Prostate gland (tissue), 2 donors: ENCODE results near the gene MRPL39. TPM values are rescaled to one million over a fixed set of nuclear protein-coding genes. Genes with fewer than 3 reads are reported as not detected.

ENCODE experiments used
- DNase-seq: peaks from one replicate; pipeline ENCODE4 v3.0.0-alpha.2; 2019; ENCODE audit warnings: low spot score
- H3K27ac ChIP-seq, 2 donors: fragments of 200-600 bp; sonication (generic); 2 replicates each; pipeline ENCODE4 v1.5.1; 2017 to 2019
- H3K27me3 ChIP-seq: fragments of 200-600 bp; sonication (generic); replicated peaks from 2 replicates; pipeline ENCODE4 v1.5.1; 2019; ENCODE audit not compliant: insufficient read depth
- H3K36me3 ChIP-seq, 2 donors: fragments of 200-600 bp; sonication (generic); 1 replicate in 1 of 2; 2 replicates in 1 of 2; pipeline versions ENCODE4 v1.5.1 to v1.8.1; 2017 to 2019
- H3K4me1 ChIP-seq: fragments of 200-600 bp; sonication (generic); replicated peaks from 2 replicates; pipeline ENCODE4 v1.5.1; 2019
- H3K4me3 ChIP-seq, 2 donors: fragments of 200-600 bp; sonication (generic); 2 replicates each; pipeline ENCODE4 v1.5.1; 2017 to 2019
- H3K9me3 ChIP-seq: fragments of 200-600 bp; sonication (generic); 2 replicates; pipeline ENCODE4 v1.5.1; 2017
- CTCF ChIP-seq, 4 experiments: fragments of 200-600 bp in 2 of 4; fragments of 450-650 bp in 2 of 4; sonication (generic) in 2 of 4; IDR thresholded peaks; 1 replicate in 3 of 4; 2 replicates in 1 of 4; pipeline ENCODE4 v1.5.1; 2016 to 2019; ENCODE audit warnings: antibody characterized with exemption in 4 of 4, mild to moderate bottlenecking in 2 of 4, moderate library complexity in 2 of 4
- POLR2A ChIP-seq: fragments of 450-650 bp; IDR thresholded peaks from one replicate; pipeline ENCODE4 v1.6.1; 2016; ENCODE audit warnings: antibody characterized with exemption, mild to moderate bottlenecking
- POLR2AphosphoS5 ChIP-seq: sonication (generic); formaldehyde crosslinking; IDR thresholded peaks from one replicate; pipeline ENCODE4 v1.6.1; 2017; ENCODE audit warnings: antibody characterized with exemption
- WGBS: methylation state at CpG from one replicate; pipeline ENCODE4 v1.1.5; 2018; 5-methylcytosine and 5-hydroxymethylcytosine counted together
- intact Hi-C: fragments of 100-400 bp; cut with DNase I; formaldehyde crosslinking; loops from one replicate; pipeline ENCODE4 v1.14.2; 2022
- microRNA counts, 2 donors: library from miRNA; unstranded; fragments of <30 nt; microRNA quantifications; one replicate each; lab custom pipeline; 2016 to 2017
- total RNA-seq, 2 donors: library from RNA; depleted of rRNA; stranded (reverse); fragments of >200 nt; gene quantifications; one replicate each; pipeline ENCODE4 v1.1.0, GENCODE V29; 2016

The MRPL39 gene
- total RNA-seq, 2 donors from 2014 or later: 15.4 to 15.8 TPM

GRCh38 chr21:25541042-25541441 lies 66.2 kb downstream of the MRPL39 start:
- Histone ChIP-seq H3K4me1 (no peaks in the 10 kb centered on the region), H3K36me3 (no peaks in the 10 kb centered on the region), H3K9me3 (no peaks in the 10 kb centered on the region), H3K4me3 (no peak overlapping the region), H3K27ac (no peak overlapping the region), H3K27me3 (no peaks in the 10 kb centered on the region)
- DNase-seq: no peak
- TF ChIP-seq POLR2AphosphoS5 (no peak), POLR2A (no peak), CTCF (IDR thresholded peaks at IDR 0.05) (no peak)
- intact Hi-C loops: no loop called here
- 73% methylated on average over 2 of the region's 2 CpGs for WGBS

- H3K27me3 ChIP-seq: no peaks in the 10 kb centered on the region
- no peaks in the 10 kb centered on the region for H3K4me1 ChIP-seq
- WGBS: 100% methylated on average over 3 of the region's 3 CpGs
- H3K36me3 ChIP-seq: no peaks in the 10 kb centered on the region
- H3K4me3 ChIP-seq: no peak overlapping the region
- no peaks in the 10 kb centered on the region for H3K9me3 ChIP-seq
- DNase-seq: no peak
- intact Hi-C loops: no loop called here
- H3K27ac ChIP-seq: no peak overlapping the region
- TF ChIP-seq POLR2AphosphoS5 (no peak), CTCF (IDR thresholded peaks at IDR 0.05) (no peak), POLR2A (no peak)
These were observed 67.7 kb downstream of the MRPL39 start for GRCh38 chr21:25539606-25540005.

GRCh38 chr21:25537174-25537573 lies 70.1 kb downstream of the MRPL39 start:
- Histone ChIP-seq H3K4me1 (no peaks in the 10 kb centered on the region), H3K9me3 (no peaks in the 10 kb centered on the region), H3K4me3 (no peak overlapping the region), H3K27ac (no peak overlapping the region), H3K27me3 (no peaks in the 10 kb centered on the region), H3K36me3 (no peaks in the 10 kb centered on the region)
- intact Hi-C loops: no loop called here
- no peak for DNase-seq
- no peak for TF ChIP-seq POLR2AphosphoS5
- TF ChIP-seq POLR2A: no peak

GRCh38 chr21:25536752-25537151 lies 70.5 kb downstream of the MRPL39 start:
- Histone ChIP-seq H3K36me3 (no peaks in the 10 kb centered on the region), H3K27me3 (no peaks in the 10 kb centered on the region), H3K4me1 (no peaks in the 10 kb centered on the region), H3K27ac (no peak overlapping the region), H3K4me3 (no peak overlapping the region), H3K9me3 (no peaks in the 10 kb centered on the region)
- DNase-seq: no peak
- TF ChIP-seq CTCF (IDR thresholded peaks at IDR 0.05) (no peak), POLR2AphosphoS5 (no peak), POLR2A (no peak)
- intact Hi-C loops: no loop called here

GRCh38 chr21:25535849-25536248 lies 71.4 kb downstream of the MRPL39 start:
- intact Hi-C loops: no loop called here
- Histone ChIP-seq H3K9me3 (no peaks in the 10 kb centered on the region), H3K27me3 (no peaks in the 10 kb centered on the region), H3K36me3 (no peaks in the 10 kb centered on the region), H3K27ac (no peak overlapping the region), H3K4me1 (no peaks in the 10 kb centered on the region), H3K4me3 (no peak overlapping the region)
- 40% methylated on average over 2 of the region's 2 CpGs for WGBS
- no peak for DNase-seq
- TF ChIP-seq CTCF (IDR thresholded peaks at IDR 0.05) (no peak), POLR2A (no peak), POLR2AphosphoS5 (no peak)

MicroRNAs within 50 kb of the gene (microRNA counts, 767-probe panel; counts per million panel counts)
- 2,705 to 3,575 counts per million in 2 donors for microRNA hsa-miR-155-5p (lab: Ali Mortazavi, UCI)

Other genes starting within 250 kb of the MRPL39 start
- 10 to 100 TPM in 1 of 2 donors, 1 to 10 TPM in 1; 8.2 to 66.6 TPM for gene JAM2, start 31.8 kb upstream of the MRPL39 start, total RNA-seq
- 100 to 1,000 TPM in 1 of 2 donors, 10 to 100 TPM in 1; 91.8 to 139 TPM for gene ATP5PF, start 127.4 kb upstream of the MRPL39 start, total RNA-seq
- gene GABPA, start 127.5 kb upstream of the MRPL39 start, total RNA-seq: 10 to 100 TPM; 18.9 to 19.9 TPM